ENCODE measurements around the gene GP1BA.
A peak's percentile ranks its signal among the peaks of the same experiment; 100 is the strongest.

The GP1BA gene

DNA sequence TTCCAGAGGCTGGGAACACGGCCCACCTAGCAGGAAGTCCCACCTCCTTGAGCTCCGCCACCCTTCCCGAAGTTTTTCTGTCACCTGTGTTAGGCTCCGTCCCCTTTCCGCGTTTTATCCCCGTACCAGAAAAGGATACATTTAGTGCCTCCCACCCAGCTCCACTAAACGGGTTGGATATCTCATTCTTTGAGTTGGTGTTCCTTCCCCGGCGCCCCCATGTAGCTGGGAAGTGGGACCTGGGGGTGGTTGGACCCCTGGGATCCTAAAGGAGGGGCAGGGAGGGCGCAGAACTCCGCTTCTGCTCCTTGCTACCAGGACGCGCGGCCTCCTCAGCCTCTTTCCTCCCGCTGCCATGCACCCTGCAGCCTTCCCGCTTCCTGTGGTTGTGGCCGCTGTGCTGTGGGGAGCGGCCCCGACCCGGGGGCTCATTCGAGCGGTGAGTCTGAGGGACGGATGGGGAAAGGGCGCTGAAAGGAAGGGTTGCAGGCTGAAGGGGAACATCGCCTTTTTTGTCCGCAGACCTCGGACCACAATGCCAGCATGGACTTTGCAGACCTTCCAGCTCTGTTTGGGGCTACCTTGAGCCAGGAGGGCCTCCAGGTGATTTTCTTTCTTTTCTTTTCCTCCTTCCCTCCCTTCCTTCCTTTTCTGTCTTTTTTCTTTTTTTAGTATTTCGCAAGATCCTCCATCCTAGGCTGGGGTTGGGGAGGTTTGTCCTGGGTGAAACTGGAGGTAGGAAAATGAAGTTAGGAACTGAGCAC lies 8.7 kb downstream of the GP1BA start (continued):
- TF ChIP-seq GLIS2 (tag by site-specific recombination; IDR thresholded peaks at IDR 0.05), result peak; percentile 68; the same call in 1 of the 2 replicates
- peak; percentile 65 for TF ChIP-seq ZIC2 (tag by site-specific recombination; IDR thresholded peaks at IDR 0.05)

DNA sequence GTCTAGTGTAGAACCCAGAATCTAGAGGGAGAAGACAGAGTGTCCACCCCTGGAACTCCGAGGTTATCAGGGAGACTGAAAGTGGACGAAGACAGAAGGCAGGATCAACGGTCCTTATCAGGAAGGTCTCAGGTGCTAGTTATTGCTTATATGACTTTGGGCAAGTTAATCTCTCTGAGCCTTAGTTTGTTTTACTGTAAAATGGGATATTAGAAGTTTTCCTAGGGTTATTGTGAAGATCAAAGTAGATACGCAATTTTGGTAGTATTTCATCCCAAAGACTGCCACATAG lies 9.2 kb downstream of the GP1BA start:
- Histone ChIP-seq H3K4me3 (ENCODE audit: low read depth, low read length) (peak overlapping the region; percentile 87), H3K36me3 (ENCODE audit: control insufficient read depth in 2 of 2, insufficient read depth in 1 of 2, low read length in 2 of 2) (peaks cover 44 to 76% of the 10 kb centered on the region in 2 experiments), H3K27ac (ENCODE audit: extremely low read depth, low read depth, low read length) (peak overlapping the region; percentile 93), H3K9me3 (ENCODE audit: control insufficient read depth, insufficient read depth, low read depth, low read length) (no peaks in the 10 kb centered on the region), H3K4me1 (ENCODE audit: control insufficient read depth, insufficient read depth, low read length) (peaks cover 17% of the 10 kb centered on the region)
- POLR2A ChIA-PET, result interaction anchor here (2.7 kb wide), 1 partner anchor 27 kb away, joined by 106 read pairs; the partner anchor contains the start of gene SPAG7
- TF ChIP-seq, protein P1, sequence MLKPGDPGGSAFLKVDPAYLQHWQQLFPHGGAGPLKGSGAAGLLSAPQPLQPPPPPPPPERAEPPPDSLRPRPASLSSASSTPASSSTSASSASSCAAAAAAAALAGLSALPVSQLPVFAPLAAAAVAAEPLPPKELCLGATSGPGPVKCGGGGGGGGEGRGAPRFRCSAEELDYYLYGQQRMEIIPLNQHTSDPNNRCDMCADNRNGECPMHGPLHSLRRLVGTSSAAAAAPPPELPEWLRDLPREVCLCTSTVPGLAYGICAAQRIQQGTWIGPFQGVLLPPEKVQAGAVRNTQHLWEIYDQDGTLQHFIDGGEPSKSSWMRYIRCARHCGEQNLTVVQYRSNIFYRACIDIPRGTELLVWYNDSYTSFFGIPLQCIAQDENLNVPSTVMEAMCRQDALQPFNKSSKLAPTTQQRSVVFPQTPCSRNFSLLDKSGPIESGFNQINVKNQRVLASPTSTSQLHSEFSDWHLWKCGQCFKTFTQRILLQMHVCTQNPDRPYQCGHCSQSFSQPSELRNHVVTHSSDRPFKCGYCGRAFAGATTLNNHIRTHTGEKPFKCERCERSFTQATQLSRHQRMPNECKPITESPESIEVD (tag by site-specific recombination; IDR thresholded peaks at IDR 0.05), result no peak
- TF ChIP-seq, protein P2, sequence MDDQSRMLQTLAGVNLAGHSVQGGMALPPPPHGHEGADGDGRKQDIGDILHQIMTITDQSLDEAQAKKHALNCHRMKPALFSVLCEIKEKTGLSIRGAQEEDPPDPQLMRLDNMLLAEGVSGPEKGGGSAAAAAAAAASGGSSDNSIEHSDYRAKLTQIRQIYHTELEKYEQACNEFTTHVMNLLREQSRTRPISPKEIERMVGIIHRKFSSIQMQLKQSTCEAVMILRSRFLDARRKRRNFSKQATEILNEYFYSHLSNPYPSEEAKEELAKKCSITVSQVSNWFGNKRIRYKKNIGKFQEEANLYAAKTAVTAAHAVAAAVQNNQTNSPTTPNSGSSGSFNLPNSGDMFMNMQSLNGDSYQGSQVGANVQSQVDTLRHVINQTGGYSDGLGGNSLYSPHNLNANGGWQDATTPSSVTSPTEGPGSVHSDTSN (CRISPR knock-in tag; IDR thresholded peaks at IDR 0.05), result no peak
- TF ChIP-seq ZFP3 (tag by site-specific recombination; IDR thresholded peaks at IDR 0.05; ENCODE audit: low read depth) (no peak), ZNF623 (tag by site-specific recombination; IDR thresholded peaks at IDR 0.05) (no peak), ZFP41 (tag by site-specific recombination; IDR thresholded peaks at IDR 0.05; ENCODE audit: borderline replicate concordance) (no peak), YY2 (tag by site-specific recombination; IDR thresholded peaks at IDR 0.05) (no peak), ZNF701 (tag by site-specific recombination; IDR thresholded peaks at IDR 0.05) (no peak), ZIC2 (tag by site-specific recombination; IDR thresholded peaks at IDR 0.05) (no peak), ZNF175 (tag by site-specific recombination; IDR thresholded peaks at IDR 0.05) (no peak), ZBTB21 (tag by site-specific recombination; IDR thresholded peaks at IDR 0.05) (no peak), FEZF1 (tag by site-specific recombination; IDR thresholded peaks at IDR 0.05) (no peak), KLF9 (tag by site-specific recombination; IDR thresholded peaks at IDR 0.05; ENCODE audit: low read depth) (no peak)
- CTCF ChIA-PET, result interaction anchor here (0.6 to 3.0 kb wide), 3 partner anchors 11 to 38 kb away, joined by 3 to 20 read pairs (median 6); partner anchors contain the start of gene CHRNE

DNA sequence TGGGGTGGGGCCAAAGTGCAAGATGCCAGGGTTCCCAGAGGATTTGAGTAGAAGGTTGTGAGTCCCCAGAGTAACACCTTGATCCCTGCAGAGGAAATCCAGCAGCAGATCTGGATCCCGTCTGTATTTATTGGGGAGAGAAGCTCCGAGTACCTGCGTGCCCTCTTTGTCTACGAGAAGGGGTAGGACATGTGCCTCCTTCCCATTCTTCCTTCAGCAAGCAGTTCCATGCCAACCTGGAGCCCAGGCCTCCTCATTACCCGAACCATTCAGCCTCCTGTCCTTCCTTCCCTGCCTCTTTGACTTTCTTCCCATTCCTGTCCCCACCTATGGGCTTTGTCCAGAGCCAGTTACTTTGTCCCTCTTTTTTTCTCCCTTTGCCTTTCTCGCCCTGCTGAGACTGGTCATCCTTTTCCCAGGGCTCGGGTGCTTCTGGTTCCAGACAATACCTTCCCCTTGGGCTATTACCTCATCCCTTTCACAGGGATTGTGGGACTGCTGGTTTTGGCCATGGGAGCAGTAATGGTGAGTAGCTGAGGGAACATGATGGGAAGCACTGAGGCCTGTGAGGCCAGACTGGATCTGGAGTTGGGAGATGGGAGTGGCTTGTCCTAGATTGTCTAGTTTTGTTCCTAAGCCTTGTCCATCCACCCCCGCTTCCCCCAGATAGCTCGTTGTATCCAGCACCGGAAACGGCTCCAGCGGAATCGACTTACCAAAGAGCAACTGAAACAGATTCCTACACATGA lies 10.9 kb downstream of the GP1BA start:
- Histone ChIP-seq H3K4me1 (ENCODE audit: control insufficient read depth, insufficient read depth, low read length) (peaks cover 21% of the 10 kb centered on the region), H3K4me3 (ENCODE audit: low read depth, low read length) (no peak overlapping the region), H3K36me3 (ENCODE audit: control insufficient read depth in 2 of 2, insufficient read depth in 1 of 2, low read length in 2 of 2) (peaks cover 38 to 70% of the 10 kb centered on the region in 2 experiments), H3K9me3 (ENCODE audit: control insufficient read depth, insufficient read depth, low read depth, low read length) (no peaks in the 10 kb centered on the region), H3K27ac (ENCODE audit: extremely low read depth, low read depth, low read length) (peak overlapping the region; percentile 14; the same call in 1 of the 2 replicates)
- ChIA-PET POLR2A (interaction anchor here (0.7 to 17.9 kb wide), 5 partner anchors 10 to 60 kb away, joined by 3 to 358 read pairs (median 5); partner anchors contain the start of genes GP1BA, INCA1, KIF1C and SPAG7), CTCF (interaction anchor here (1.1 to 1.2 kb wide), 2 partner anchors 33 to 45 kb away, joined by 4 to 7 read pairs; partner anchors contain the start of gene CAMTA2)
- TF ChIP-seq ZNF792 (tag by site-specific recombination; IDR thresholded peaks at IDR 0.05) (no peak), ZNF830 (tag by site-specific recombination; IDR thresholded peaks at IDR 0.05; ENCODE audit: low read depth) (no peak), ZNF76 (tag by site-specific recombination; IDR thresholded peaks at IDR 0.05; ENCODE audit: borderline replicate concordance, low read depth) (0 out of 2 replicates have a peak, but pooled peaks have one; percentile 33), WT1 (tag by site-specific recombination; IDR thresholded peaks at IDR 0.05) (no peak), SETDB1 (IDR thresholded peaks at IDR 0.05; ENCODE audit: insufficient read length, low read length) (no peak), FEZF1 (tag by site-specific recombination; IDR thresholded peaks at IDR 0.05) (no peak), ZNF366 (tag by site-specific recombination; conservative IDR thresholded peaks at IDR 0.05) (0 out of 2 replicates have a peak, but pooled peaks have one; percentile 31), ZBTB8A (tag by site-specific recombination; IDR thresholded peaks at IDR 0.05) (no peak), MZF1 (tag by site-specific recombination; IDR thresholded peaks at IDR 0.05; ENCODE audit: borderline replicate concordance) (no peak), ZNF510 (tag by site-specific recombination; IDR thresholded peaks at IDR 0.05; ENCODE audit: insufficient replicate concordance) (no peak), GLIS1 (tag by site-specific recombination; IDR thresholded peaks at IDR 0.05) (no peak), ZNF132 (tag by site-specific recombination; IDR thresholded peaks at IDR 0.05; ENCODE audit: borderline replicate concordance) (no peak)
- TF ChIP-seq, protein P3, sequence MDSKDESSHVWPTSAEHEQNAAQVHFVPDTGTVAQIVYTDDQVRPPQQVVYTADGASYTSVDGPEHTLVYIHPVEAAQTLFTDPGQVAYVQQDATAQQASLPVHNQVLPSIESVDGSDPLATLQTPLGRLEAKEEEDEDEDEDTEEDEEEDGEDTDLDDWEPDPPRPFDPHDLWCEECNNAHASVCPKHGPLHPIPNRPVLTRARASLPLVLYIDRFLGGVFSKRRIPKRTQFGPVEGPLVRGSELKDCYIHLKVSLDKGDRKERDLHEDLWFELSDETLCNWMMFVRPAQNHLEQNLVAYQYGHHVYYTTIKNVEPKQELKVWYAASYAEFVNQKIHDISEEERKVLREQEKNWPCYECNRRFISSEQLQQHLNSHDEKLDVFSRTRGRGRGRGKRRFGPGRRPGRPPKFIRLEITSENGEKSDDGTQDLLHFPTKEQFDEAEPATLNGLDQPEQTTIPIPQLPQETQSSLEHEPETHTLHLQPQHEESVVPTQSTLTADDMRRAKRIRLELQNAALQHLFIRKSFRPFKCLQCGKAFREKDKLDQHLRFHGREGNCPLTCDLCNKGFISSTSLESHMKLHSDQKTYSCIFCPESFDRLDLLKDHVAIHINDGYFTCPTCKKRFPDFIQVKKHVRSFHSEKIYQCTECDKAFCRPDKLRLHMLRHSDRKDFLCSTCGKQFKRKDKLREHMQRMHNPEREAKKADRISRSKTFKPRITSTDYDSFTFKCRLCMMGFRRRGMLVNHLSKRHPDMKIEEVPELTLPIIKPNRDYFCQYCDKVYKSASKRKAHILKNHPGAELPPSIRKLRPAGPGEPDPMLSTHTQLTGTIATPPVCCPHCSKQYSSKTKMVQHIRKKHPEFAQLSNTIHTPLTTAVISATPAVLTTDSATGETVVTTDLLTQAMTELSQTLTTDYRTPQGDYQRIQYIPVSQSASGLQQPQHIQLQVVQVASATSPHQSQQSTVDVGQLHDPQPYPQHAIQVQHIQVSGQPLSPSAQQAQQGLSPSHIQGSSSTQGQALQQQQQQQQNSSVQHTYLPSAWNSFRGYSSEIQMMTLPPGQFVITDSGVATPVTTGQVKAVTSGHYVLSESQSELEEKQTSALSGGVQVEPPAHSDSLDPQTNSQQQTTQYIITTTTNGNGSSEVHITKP (tag by site-specific recombination; IDR thresholded peaks at IDR 0.05), result no peak

Measured in HEK293 (cell line).